Measurements from ENCODE around the gene RPS6KA2.

Gene RPS6KA2

DNA sequence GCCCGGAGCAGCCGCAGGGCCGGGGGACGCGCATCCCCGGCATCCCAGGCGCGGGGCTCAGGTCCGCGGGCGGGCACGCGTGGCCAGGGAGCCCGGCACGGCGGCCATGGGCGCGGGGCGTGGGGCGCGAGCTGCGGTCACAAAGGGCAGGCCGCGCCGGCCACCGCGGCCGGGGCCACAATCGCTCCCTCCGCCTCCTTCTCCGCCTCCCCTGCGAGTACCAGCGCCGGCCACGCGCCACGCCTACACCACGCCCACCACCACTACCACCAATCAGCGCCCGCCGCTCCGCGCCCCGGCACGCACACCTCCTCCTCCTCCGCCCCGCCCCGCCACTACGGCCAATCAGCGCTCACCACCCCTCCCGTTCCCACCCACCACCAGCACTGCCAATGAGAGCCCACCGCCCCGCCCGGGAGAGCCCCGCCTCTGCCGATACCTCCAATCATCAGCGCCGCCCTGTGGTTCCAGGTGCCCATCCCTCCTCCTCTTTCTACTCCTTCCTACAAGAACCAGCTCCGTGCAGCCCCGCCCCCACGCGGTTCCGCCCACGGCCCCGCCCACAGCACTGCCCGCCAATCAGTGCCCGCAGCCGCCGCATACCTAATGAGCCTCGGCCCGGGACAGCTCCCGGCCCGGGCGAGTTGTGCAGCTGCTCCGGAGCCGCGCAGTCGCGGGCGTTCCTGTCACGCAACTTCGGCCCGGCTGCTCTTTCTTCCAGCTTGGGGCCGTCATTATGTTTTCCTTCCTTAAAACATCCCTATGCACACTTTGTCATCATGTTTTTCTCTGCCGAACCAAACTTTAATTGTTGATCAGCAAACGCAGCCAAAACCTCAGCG is at the start of gene RPS6KA2:
TSS of gene RPS6KA2 (minus strand) at position 219 of the 842 bp plus-strand sequence. CDS start 232 bp downstream, outside the sequence.
- peak; percentile 98 for DNase-seq

DNA sequence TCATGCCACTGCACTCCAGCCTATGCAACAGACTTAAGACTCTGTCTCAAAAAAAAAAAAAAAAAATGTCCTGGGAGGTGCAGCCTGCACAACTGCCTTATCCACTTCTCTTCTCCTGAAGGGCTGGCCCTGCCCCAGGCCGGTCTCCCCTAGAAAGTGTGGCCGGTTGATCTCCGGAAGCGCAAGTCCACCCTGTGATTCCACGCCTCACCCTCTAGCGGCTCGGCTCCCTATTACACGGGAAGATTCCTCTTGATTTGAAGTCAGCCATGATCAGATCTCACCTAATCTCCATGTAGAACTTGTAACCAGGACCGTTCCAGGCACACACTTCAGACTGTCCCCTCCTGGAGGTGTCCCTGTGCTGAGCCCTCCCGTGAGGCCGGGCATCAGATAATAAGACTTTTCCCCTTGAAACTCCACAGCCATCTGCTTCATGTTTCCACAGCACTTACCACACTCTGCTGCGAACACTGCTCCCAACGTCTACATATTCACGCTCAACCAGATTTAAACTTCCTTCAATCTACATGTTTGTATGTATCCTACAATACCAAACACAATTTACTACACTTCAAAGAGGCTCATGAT is 49.3 kb upstream of the RPS6KA2 start:
- DNase-seq, result no peak

DNA sequence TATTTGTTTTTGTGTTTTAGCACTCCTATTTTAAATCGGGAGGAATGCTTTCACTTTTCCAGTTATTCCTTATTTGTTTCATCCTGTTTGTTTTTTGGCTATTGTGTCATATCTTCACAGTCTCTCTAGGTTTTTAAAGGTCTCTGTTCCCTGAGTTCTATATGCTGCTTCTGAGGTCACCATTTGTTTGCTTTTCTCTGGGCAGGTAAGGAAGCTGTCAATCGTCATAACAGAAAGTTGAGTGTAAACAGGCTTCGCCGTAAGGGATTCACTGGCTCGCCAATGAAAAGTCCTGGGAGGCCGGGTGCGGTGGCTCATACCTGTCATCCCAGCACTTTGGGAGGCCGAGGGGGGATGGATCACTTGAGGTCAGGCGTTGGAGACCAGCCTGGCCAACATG is 48.7 kb upstream of the RPS6KA2 start:
- DNase-seq, result no peak

DNA sequence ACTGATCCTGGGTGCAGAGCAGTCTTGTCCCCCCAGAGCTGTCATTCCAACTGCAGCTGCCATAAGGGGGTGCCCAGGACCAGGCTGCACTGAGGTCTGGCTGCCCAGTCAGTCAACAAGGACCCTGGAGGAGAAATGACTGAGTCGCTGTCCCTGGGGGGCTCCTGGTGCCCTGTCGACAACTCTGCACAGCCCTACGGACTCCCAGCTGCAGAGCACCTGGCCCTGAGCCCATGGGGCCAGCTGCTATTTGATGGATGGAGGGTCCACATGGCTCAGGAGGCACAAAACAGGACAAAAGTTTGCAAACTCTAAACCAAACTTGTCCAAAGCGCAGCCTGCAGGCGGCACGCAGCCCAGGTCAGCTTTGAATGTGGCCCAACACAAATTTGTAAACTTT is 46.3 kb upstream of the RPS6KA2 start:
- no peak for DNase-seq

DNA sequence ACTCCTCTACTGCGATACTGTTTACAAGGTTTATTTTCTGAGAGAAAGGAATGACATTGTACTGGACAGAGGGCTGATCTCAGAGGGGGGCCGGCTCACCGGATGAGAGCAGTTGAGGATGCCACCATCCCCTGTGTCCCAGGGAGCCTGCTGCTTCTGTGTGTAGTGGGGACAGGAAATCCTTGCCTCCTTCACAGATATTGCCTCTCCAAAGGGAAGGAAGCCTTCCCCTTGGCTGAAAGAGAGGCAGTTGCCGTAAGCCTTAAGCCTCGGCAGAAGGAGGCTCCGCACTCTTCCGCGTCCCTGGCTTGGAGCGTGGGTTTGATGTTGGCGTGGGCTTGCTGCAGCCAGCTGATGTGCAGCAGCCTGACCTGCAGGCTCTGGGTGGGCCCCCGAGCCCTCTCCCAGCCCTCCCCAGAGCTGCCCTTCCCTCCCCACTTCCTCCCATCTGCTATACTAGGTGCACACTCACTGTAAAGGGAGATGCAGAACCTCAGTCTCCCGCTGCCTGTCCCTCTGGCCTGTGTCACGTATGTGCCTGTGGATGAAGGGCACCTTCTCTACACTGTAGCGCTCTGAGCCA is 45.7 kb upstream of the RPS6KA2 start:
- DNase-seq, result no peak

DNA sequence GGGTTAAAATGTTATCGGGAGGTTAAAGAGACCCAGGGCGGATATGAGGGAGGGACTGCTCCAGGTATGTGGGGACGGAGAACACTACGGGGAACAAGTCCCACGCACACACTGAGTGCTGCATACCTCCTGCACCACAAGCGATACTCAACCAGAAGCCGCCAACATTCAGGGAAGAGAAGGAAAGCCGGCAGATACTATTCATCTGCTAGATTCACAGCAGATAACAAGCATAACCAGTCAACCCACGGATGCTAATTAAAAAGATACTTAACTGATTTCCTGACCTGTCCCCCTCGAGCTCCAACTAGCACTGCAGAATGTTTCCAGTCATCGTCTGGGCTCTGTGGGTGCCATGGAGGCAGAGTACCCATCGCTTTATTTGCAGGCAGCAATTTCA is 45.1 kb upstream of the RPS6KA2 start:
- DNase-seq, result no peak

DNA sequence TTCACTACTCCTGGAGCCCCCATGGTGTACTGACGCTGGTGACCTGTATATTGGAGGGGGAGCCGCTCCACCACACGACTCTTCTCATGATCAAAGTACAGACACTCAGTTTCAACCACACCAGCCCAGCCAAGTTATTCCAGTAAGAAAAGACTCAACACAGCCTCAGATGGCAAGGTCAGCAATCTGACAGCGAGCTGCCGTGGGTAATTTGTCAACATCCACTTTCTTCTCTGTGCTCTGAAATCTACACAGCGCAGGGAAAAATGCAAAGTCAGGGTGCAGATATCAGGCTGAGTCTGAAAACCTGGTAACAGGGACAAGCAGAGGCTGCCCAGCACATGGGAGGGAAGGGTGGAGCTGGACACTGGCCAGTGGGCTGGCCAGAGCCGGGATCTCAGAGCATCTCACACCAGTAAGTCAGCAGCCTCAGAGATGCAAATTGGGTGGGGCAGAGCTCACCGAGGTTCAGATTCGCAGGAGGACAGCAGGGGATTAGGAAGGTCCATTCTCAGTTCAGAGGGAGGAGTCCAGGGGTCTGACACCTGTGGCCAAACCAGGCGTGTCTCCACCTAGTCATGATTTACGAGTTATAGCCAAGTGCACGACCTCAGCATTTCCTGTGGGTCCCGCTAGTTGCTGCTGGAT is 44.5 kb upstream of the RPS6KA2 start:
- DNase-seq, result no peak

DNA sequence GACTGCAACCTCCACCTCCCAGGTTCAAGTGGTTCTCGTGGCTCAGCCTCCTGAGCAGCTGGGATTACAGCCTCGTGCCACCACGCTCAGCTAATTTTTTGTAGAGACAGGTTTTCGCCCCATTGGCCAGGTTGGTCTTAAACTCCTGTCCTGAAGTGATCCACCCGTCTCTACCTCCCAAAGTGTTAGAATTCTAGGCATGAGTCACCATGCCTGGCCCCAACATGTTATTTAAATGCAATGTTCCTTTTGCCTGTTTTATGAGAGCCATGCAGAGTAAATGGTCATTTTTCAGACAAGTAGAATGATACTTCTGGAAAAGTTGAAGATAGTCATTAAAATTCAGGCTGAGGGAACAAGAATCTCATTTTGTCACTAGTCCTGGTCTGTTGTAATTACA is 43.8 kb upstream of the RPS6KA2 start:
- DNase-seq, result no peak

DNA sequence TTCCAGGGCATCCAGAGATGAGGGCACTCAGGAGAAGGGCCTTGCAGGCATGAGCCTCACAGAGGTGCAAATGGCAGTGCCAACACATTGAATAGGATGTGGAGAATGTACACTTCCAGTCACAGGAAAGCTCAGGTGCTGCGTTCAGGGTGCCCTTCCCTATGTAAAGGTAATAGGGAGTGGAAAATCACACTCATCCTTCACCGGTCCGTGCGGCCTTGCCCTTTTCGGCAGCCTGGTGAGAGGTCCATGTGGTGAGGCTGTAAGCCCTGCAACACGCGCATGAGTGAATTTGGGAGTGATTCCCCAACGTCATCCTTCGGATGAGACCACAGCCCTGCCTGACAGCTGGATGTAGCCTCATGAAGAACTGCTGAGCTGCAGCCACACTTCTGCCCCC is 43.0 kb upstream of the RPS6KA2 start:
- DNase-seq, result no peak

DNA sequence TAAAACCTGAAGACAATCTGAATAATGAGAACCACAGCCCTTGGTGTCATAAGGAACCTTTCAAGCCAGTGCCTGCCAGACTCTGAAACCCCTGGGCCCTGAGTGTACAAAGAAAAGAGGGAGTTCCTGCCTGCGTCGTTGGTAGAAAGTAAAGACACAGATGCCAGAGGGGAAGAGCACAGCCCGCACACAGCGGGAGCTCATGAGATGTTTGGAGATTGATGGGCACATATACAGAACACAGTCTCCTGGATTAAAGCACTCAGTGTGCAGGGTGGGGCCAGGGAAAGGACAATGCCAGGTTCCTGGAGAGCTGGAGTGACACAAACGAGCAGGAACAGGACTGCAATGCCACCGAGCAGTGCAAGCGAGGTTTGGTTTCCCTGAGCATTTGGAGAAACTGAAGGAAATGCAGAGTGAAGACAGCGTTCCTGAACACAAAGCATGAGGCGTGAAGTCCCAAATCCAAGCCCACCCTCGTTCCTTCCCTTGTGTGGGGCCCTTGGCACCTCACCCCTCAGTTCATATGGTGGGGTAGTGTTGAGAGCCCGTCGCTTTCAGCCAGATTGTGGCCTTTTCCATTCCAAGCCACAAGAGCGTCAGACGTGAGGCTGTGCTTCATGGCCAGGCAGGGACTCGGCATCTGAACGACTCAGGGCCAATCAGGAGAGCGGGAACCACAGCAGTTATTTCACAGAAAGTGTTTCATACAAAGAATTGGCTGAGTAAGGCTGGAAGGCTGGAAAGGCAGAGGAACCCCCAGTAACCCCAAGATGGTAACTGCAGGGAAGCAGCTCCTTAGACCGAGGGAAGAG is 41.0 kb upstream of the RPS6KA2 start:
- DNase-seq, result no peak

DNA sequence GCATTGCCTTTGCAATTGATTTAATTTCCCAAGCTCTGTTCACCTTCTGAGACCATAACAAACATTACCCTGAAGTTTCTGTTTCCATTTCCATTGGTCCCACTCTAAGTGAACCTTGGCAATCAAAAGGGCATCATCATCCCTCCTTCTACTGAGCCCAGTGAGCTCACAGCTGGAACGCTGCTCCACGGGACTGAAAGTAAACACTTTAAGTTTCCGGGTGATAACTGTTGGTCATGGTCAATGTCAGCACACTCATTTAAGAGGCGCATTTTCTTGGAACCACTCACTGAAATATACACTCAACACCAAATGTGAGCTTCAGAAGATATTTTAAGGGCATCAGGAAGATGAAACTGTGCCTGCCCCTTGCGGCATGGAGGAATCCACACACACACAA is 37.1 kb upstream of the RPS6KA2 start:
- no peak for DNase-seq

DNA sequence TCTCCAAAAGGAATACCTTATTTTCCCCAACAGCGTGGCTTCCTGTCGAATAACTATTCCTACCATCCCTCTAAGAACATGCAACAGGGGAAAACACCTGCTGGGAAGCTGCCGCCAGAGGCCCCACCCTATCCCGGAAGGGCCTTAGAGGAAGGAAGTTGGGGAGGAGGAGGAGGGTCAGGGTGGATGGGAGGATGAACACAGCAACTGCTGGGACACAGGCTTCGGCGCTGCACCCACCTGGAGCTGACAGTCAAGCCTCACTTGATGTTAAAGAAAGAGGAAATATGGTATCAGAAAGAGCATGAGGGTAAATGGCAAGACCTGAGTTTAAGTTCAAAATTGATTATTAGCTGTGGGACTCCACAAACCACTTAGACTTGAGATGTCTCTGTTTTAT is 36.5 kb upstream of the RPS6KA2 start:
- no peak for DNase-seq

DNA sequence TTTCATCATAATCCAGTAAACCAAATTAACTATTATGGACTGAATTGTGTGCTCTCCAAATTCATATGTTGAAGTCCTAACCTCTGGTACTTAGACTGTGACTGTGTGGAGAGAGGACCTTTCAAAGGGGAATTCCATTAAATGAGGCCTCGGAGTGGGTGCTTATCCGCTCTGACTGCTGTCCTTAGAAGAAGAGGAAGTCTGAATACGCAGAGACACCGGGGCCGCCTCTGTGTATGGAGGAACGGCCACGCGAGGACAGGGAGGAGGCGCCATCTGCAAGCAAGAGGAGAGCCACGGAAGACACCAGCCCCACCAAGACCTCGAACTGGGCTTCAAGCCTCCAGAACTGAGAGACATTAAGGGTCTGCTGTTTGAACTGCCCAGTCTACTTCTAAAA is 35.6 kb upstream of the RPS6KA2 start:
- DNase-seq, result no peak

DNA sequence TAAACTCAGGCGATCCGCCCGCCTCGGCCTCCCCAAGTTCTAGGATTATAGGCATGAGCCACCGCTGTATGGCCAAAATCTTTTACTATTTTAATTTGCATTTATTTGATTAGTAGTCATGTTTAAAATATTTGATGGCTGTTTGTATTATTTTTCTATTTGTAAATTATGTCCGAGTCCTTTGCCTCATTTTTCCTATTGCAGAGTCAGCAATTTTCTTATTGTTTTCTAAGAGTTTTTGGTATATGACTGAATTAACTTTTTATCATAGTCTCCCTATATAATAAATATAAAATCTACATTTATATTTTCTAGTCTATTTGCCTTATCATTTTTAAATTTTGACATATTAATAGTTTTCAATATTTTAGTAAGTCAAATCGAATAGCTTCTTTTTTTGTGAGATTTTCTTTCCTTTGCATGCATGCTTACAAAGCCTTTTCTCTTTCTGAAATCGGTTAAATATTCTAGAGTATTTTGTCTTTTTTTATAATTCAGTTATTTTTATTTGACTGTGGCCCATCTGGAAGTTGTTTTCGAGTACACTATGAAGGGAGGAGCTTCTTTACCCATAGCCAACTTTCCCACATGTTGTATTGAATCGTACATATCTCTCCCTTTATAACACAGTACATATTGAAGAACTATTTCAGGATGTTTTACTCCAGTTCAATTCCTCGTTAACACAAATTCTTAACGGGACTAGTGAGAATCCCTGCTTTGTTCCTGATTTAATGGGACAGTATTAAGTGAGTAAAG is 34.5 kb upstream of the RPS6KA2 start:
- DNase-seq, result no peak

DNA sequence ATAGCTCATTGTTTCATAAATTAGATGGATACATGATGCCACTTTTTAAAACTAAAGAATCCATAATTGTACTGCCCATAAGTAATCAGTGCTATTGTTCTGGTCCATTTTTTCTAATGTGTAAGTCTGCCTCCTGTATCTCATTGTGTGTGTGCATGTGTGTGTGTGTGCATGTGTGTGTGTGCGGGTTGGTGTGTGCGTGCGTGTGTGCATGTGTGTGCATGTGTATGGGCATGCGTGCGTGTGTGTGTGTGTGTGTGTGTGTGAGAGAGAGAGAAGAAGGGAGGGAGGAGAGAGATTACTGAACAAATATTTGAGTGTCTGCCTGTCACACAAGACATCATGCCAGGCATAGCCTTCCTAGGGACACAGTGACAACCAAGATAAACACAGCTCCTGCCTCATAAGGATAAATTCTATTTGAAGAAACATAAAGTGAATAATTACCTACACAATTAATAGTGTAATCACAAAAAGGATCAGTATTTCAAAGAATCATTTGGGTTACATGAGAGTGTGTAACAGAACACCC is 33.2 kb upstream of the RPS6KA2 start:
- peak; percentile 3 for DNase-seq

DNA sequence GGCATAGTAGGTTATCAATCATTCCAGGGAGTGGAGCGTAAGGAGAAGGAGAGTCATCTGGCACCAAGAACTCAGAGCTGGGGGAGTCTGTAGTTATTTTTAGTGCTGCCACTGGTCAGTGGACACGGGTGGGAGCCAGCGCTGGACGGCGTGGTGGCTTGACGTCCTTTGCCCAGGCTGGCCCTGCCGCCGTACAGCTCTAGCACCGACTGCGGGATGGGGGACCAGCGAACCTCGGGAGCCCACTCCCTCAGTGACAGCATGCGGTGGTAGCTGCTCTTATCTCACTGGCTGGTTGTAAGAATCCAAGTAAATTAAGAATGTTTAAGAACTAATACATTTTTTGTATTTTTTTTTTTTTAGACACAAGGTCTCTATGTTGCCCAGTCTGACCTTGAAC is 32.5 kb upstream of the RPS6KA2 start:
- no peak for DNase-seq

DNA sequence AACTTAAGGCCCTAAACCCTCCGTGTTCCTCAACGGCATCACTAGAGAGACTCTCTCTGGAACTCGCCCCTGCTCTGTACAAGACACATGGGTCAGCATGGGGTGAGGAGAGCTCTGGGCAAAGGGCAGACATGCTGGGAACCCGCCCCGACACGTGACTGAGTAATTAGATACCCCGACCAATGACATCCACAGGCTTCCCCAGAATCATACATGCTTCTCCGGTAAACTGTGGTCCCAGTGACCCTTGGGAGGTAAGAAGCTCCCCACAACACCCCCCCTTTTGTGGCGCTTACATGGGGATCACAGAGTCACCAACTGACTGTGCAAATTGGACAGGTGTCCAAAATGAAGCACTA is 31.7 kb upstream of the RPS6KA2 start:
- DNase-seq, result no peak

DNA sequence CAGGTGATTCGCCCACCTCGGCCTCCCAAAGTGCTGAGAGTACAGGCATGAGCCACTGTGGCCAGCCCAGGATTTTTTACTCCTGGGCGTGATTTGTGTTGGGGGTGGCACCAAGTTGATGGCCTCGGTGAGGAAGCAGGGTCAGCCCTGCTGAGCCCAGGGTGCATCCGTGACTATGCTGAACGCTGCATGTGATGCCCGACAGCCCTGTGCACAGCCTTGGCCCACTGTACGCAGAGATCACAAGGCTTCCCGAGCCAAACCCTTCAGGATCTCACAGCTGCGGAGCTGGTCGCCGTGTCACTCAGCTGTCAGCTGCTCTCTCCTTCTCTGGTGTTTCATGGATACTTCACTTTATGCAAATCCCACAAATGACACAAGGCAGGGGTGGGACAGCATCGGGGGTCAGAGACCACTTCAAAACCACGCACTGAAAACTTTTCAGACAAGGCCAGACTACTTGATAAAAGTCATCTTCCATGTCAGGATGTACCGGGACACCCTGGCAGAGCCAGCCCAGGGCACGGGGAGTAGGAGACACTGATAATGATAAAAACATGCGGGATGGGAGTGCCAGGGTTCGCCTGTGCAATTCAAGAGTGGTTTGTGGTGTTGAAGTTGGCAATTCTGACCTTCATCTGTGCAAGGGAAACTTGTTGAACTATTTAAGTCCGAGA is 31.2 kb upstream of the RPS6KA2 start:
- DNase-seq, result no peak

DNA sequence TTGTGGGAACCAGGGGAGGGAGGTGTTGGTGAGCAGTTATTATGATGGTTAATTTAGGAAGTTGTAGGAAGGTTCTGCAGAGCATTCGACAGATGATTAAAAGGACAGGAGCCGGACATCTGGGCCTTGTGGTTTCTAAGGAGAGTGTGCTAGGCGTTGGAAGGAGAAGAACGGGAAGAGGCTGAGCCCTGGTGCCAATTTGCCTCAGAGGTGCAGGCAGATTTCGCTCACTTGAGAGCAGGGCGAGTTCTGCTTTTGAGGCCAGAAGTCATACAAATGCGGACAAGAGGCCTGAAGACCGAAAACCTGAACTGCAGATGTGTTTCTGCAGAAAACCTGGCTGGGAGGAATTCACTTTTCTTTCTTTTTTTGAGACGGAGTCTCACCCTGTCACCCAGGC is 30.5 kb upstream of the RPS6KA2 start:
- no peak for DNase-seq

DNA sequence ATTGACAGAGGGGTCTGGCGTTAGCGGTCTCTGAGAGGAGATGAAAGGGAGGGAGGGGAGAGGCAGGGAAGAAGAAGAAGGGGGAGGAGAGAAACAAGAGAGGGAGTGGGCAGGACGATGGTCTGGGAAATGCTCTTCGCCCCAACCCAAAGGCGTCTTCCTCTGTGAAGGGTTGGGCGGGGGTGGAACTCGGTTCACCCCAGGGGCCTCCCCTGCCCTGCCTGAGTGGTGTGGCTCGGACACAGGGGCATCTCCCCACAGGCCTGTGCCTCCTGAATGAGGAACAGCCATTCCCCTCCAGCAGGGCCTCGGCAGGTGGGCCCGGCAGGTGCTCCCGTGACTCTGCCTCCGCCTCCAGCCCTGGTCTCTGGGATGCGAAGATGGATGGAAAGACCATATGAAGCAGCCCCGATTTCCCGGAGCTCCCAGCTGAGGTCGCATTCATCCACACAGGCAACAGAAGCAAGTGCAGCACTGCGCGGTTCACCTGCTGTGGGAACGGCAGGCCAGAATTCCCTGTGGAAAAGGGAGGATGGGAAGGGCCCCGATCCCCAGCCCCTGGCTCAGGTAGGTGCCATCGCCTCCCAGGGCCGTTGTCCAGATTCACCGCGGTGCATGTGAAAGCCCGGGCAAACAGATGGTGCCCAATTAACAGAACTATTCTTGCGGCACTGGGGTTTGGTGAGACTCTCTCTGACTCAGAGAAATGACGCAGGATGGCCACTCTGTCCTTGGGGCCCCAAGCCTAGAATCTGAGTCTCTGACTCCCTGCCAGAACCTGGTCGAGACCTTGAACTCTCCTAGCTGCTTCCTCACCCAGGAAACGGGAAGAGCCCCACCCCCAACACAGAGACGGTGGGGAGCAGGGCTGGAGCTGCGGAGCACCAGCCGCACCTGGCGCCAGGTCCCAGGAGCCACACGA is 29.4 kb upstream of the RPS6KA2 start:
- DNase-seq, result no peak
